Renal pelvis (tissue), 4 donors: ENCODE measurements around the gene TMEM59L. TPM values are rescaled to one million over a fixed set of nuclear protein-coding genes. Genes with fewer than 3 reads are reported as not detected.
A peak's percentile ranks its signal among the peaks of the same experiment; 100 is the strongest.

Experiments used
- DNase-seq: peaks from one replicate; pipeline ENCODE4 v3.0.0-alpha.2; 2013
- polyA plus RNA-seq, 3 donors: library from polyadenylated mRNA; unstranded; fragments of 120-200 nt; gene quantifications; one replicate each; pipeline ENCODE4 v1.2.1, GENCODE V29; 2013; ENCODE audit not compliant: insufficient read length in 3 of 3

Gene TMEM59L
- polyA plus RNA-seq, 3 donors, result 1.8 to 3.5 (median 3.3) TPM

DNA sequence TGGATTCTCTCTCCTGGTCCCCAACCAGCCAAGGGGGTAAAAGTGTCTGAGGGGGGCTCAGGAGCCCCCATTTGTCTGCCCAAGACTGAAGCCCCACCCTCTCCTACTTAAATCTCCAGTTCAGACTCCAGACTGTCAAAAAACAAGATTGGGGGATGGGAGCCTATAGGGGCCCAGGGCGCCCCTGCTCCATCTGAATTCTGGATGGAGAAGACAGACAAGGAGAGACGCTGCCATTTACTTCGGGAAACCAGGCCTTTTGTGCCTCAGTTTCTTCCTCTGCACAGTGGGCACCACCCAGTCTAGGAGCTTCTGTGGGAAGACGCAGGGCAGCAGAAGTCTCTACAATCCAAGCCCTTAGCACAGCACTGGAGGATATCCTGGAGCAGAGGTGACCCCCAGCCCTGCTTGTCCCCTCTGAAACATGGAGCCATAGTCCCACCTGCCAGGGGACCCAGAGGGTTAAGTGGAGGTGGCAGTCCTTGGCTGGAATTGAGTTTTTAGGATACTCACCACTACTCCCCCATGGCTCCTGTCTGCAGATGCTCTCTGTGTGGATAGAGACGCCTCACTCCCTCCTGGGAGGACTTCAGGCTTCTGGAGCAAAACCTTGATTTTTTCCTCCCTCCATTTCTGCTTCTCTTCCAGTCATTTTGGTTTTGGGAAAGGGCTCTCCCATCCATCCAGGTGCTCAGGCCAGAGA is 4.4 kb upstream of the TMEM59L start:
- no peak for DNase-seq

DNA sequence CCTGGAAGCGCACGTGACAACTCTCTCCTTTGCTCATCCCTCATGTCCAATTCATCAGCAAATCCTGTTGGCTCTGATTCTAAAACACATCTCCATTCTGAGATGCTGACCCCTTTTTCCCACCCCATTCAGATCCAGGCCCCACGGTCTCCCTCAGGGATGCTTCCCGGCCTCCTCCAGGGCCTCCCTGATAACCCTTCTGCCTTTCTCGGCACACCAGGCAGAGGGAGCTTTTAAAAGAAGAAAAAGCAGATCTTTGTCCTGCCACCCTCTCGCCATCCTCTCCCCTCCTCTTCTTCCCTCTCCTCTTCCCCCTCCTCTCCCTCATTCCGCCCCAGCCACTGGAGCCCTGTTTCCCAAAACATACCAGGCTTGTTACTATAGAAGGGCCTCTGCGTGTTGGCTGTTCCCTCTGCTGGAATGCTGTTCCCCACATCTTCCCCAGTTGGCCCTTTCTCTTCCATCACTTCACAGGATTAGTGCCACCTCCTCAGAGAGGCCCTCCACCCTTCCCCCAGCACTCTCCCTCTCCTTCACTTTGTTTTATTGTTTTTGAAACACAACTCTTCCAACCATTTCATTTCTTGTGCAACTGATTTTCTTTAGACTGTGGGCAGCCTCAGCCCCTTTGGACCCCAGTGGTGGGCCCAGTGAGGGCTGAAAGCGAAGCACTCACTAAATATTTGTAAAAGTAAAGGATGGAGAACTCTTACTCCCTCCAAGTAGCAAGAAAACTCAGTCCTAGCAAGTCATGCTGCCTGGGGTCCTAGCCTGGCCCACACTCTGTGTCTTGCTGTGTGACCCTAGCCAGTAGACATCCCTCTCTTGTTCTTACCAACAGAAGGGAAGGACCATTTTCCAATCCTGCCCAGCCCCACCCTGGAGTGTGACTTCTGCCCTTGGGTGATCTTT is 3.6 kb upstream of the TMEM59L start:
- no peak for DNase-seq

DNA sequence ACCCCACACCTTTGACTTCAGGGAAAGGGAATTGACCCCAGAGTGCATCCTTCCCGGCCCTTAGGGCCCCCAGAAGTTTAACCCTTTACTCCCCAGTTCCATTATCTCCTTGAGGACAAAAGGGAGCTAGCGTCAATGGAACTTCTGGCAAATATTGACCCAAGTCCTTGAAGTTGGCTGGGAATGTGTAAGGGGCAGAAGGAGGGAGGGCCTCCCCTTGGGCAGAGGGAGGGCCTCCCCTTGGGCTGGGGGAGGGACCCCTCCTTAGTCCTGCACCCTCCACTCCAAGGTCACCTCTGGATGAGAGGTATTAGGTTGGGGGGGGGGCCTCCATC is 3.0 kb upstream of the TMEM59L start:
- no peak for DNase-seq

DNA sequence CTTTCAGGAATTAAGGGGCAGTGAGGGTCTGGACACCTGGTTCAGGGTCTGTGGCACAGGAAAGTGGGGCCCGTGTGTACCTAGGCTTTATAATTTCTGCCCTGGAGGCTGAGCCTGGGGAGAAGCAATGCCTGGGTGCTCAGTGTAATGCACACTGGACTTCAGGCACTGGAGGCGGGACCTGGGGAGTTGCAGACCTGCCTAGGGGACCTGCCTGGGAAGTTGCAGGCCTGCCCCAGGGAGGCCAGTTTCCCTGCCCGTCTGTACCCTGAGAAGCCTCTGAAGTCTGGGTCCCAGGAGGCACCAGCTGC is 2.5 kb upstream of the TMEM59L start:
- DNase-seq, result no peak

DNA sequence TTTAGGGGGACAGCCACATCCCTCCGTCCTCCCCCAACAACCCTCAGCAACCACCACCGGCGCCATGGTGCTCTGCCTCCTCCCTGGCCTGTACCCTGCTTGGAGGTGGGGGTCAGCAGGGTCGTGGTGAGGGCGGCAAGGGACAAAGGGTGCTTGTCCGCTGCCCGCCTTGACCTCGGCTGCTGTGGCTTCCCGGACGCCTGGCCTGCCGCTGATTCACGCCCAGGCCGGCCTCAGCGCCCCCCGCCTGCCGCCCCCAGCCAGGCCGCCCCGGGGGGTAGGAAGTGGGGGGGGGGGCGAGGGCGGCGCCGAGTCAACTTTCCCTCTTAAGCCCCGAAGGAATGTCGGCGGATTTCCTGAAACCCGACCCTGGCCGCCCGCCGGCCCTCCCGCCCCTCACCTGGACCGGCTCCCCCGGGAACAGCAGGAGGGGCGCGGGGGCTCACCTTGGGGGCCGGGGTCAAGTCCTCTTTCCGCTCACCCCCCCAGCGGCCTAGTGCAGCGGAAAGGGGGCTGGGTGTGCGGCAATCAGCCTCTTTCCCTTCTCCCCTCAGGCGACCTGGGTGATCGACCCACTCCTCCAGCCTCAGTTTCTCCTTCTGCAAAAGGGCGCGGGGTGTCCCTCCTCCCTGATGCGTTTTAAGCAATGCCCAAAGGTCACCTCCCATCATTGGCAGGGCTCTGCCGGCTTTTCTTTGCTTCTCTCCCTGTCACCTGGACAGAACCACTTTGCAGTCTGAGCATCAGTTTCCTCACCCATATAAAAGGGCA is 1.9 kb upstream of the TMEM59L start:
- no peak for DNase-seq

DNA sequence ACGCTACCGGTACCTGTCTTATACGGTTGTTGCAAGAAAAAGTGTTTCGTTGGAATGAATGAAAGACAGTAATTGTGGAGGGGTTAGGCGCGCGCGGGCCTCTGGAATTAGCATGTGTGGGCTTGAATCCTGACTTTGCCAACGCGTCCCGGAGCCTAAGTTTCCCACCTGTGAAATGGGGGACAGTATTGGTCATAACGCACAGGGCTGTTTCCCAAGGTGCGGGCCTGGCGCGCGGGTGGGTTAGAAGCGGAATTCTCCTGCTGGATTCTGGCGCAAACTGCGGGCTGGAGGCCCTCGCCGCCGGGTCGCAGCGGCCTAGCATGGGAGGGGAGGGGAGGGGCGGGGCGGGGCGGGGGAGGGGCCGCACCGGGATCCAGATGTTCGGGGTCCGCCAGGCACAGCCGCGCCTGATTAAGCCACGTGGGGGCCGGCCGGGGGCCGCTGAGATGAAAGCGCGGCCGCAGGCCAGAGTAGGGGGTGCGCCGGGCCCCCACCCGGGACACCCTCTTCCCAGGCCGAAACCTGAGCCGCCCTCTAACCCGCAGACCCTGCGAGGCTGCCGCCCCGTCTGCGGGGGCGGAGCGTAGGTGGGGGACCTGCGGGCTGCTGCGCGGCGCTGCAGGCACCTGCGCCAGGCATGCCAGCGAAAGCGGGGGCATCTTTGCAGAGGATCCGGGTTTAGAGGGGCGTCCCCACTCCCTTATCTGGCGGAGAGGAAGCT is 1.2 kb upstream of the TMEM59L start:
- DNase-seq, result no peak

DNA sequence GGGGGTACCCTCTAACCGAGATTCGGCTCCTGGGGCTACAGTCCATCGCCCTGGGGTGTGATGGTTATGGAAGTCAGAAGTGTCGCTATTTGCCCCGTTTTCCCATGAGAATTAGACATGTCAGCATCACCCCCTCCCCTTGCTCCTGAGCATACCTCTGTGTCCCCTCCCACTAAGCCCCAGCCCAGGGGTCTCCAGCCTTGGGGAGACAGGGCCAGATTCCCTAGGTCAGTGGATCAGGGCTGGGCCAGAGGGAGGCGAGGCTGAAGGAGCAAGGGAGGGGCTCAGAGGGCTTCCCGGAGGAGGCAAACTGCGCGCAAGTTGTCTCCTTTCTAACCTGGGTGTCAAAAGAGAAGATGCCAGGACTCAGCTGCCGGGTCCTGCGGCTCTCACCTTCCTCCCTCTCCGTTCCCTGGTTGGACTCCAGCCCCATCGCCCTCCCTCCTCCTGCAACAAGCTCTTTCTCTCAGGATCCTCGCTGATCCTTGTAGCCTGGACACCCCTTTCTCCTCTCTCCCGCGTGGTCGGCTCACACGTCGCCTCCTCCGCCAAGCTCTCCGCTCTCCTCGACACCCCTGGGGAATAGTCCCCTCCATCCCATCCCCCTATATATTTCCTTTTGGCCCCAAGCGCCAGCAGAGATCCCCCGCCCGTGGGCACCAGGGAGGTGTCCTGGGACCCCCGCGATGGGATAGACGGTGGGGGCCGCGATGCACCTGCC is 459 bp upstream of the TMEM59L start:
- no peak for DNase-seq

DNA sequence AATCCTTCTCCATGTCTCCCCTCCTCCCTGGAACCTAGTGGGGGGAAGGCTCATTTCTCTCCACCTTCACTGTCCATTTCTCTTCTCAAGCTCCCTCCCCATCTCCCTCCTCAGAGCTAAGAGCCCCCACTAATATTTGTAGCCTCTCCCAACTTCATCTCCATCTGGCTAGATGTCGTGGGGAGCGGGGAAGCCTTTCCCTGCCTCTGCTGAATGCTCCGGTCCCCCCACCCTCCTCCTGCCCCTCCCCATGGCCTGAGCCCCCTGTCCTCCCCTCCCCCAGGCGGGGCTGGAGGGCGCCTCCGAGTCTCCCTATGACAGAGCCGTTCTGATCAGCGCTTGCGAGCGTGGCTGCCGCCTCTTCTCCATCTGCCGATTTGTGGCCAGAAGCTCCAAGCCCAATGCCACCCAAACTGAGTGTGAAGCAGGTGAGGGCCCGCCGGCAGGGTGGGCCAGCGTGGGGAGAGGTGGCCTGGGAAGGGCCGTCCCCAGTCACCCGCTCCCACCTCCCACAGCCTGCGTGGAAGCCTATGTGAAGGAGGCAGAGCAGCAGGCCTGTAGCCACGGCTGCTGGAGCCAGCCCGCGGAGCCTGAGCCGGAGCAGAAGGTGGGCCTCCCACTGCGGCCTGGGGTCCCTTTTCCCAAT is 1.0 kb downstream of the TMEM59L start:
- no peak for DNase-seq

DNA sequence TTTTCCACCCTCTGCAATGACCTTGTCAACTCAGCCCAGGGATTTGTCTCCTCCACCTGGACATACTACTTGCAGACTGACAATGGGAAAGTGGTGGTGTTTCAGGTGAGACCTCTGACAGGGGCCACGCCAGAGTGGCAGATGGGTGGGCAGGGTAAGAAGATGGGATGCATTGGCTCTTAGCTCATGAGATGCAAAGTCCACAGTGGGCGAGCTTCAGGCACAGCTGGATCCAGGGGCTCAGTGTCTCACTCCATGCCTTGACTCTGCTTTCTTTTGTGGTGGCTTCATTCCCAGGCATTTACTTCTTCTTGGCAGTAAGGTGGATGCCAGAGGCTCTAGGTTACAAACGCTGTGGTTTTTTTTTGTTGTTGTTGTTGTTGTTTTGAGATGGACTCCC is 3.4 kb downstream of the TMEM59L start:
- no peak for DNase-seq

DNA sequence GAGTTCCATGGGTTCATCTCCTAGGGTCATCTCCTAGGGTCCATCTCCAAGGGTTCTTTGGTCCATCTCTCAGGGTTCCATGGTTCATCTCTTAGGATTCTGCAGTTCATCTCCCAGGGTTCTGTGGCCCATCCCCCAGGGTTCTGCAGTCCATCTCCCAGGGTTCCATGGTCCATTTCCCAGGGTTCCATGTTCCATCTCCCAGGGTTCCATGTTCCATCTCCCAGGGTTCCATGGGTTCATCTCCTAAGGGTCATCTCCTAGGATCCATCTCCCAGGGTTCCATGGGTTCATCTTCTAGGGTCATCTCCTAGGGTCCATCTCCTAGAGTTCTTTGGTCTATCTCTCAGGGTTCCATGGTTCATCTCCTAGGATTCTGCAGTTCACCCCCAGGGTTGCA is 4.9 kb downstream of the TMEM59L start:
- no peak for DNase-seq

DNA sequence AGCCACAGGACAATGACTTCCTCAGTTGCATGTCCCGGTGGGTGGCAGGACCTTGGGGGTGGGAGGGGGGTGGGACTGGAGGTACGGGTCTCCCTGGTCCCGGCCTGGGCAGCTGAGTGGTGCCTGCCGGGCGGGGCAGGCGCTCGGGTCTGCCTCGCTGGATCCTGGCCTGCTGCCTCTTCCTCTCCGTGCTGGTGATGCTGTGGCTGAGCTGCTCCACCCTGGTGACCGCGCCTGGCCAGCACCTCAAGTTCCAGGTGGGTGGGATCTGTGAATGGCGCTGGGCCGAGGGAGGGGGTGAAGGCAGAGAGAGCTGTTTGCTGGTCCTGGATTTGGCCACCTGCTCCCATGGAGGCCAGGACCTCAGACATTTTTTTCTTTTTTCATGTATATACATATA is 5.6 kb downstream of the TMEM59L start:
- DNase-seq, result no peak

DNA sequence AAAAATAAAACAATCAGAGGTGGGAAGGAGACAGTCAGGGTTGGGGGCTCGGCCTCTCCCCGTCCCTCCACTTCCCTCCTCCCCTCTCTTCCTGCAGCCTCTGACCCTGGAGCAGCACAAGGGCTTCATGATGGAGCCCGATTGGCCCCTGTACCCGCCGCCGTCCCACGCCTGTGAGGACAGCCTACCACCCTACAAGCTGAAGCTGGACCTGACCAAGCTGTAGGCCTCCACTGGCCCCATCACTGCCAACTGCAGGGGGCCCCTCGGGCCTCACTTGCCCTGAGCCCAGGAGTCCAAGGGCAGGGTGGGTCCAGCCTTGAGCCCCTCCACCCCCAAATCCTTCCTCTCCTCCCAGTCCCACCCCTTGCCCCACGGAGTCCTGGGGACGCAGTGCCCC is 7.6 kb downstream of the TMEM59L start:
- DNase-seq, result no peak

DNA sequence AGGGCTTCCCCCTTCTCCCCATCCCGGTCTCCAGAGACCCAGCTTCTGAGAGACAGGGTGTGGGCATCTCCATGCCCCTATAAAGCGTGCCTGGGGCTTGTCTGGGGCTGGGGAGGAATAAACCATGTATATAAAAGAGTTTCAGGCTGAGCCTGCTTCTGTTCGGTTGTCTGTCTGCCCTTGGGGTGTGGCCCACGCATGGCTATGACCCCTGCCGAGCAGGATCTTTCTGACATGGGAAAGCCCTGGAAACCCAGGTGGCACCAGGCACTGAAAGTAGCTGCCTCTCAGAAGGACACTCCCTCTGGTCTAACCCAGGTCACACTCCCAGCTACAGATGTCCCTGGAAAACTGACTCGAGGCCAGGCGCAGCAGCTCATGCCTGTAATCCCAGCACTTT is 8.2 kb downstream of the TMEM59L start:
- DNase-seq, result no peak

DNA sequence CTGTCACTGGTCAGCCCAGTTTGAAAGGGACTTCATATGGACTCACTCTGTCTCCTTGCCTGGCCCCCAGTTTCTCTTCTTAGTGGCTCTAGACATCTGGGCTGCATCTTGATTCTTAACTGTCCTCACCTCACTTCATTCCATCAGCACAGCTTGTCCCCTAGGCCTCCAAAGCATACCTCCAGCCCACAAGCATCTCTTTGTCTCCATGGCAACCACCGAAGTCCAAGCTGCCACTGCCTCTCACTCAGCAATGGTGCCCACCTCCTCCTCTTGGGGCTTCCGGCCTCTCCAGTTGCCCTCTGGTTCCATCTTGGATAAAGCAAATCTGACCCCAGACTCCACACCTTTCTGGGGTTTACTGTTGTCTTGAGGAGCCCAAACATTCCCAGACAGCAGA is 14.2 kb downstream of the TMEM59L start:
- DNase-seq, result no peak

DNA sequence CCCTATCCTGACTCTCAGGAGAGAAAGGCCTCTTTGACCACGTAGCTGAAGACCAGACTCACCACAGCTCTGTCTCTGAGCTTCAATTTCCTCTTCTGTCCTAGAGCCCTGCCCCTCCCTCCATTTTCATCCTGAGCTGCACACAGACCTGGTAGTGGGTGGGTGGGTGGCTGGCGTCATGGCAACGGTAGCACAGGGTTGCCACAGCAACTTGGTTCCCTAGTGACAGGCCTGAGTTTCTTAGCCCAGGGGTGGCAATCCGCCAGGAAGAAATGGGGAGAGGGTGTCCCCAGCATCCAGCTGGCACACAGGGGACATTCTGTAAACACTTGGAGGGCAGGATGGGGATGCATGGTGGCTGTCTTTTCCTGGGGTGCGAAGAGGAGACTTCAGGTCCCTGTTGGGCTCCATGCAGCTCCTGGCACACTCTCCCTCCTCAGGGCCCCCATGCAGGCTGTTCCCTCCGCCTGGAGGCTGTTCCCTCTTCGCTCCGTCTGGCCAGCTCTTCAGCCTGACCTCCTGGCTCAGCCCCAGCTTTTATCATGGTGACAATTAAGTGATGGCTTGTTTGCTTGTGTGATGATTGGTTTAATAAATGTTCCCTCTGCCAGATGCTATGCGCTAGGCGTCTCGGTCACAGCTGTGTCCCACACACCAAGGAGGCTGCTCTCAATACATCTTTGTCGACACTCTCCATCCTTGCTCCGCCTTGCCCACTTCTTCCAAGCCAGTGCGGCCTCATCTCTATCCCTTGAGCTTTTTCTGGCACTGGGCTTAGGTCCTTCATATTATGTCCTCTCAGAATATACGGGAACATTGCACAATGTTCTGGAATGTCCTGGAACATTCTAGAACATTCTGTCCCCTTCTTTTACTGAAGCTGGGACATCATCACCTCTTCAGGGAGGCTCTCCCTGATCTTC is 16.8 kb downstream of the TMEM59L start:
- DNase-seq, result no peak

DNA sequence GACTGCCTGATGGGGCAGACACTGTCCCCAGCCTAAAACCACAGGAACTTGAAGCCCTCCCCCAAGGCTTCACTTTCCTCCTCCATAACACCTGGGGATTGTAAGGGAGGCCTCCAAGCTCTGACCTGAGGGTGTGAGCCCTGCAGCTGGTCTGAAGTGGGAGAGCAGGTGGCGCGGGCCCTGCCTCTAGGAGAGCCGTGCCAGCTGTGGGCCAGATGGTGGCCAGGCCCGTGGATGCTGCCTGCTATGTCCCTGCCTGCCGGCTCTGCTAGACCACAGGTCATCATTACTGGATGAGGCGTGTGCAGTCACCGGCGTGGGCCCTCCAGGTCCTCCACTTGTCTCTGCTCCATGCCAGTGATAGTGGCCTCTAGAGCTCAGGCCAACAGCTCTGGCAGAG is 20.7 kb downstream of the TMEM59L start:
- no peak for DNase-seq

DNA sequence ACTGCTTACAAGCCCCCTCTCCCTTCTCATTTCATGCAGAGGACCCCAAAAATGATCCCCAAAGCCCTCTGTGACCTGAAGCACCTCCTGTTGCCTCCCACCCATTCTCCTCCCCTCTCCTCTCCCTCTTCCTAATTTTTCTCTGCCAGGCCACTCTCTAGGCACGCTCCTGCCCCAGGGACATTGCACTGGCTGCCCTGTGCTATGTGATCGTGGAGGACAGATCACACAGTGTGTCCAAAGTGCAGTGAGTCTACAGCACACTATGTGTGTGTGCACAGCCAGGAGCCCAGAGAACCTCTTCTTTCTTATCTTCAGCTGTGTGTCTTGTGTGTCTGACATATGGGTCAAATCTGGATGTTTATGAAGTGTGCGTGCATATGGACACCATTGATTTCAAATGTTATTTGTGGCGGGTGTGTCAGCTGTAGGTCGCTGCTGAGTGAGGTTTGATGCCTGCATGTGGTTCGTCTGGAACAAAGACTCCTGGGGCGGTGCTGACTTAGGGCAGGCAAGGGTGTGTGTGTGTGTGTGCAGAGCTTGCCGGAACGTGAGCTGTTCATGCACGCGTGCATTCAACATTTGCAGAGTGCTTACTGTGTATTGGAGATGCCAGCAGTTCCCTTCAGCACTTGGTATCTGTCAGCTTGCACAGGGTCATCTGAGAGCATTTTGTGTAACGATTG is 22.1 kb downstream of the TMEM59L start:
- DNase-seq, result no peak

DNA sequence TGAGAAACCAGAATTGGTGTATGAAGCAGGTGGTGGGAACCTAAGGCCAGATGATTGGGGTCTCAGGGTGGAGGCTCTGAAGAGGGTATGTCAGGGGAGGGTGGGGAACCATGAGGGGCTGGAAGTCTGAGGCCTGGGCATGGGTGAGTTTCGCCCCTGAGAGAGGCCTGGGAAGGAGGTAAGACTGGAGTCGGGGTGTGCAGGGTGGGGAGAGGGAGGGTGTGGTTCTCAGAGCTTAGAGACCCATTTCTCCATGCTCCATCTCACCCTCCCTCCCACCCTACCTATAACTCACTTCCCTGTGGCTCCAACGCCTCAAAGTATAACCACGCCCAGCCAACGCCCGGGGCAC is 23.1 kb downstream of the TMEM59L start:
- DNase-seq, result no peak

DNA sequence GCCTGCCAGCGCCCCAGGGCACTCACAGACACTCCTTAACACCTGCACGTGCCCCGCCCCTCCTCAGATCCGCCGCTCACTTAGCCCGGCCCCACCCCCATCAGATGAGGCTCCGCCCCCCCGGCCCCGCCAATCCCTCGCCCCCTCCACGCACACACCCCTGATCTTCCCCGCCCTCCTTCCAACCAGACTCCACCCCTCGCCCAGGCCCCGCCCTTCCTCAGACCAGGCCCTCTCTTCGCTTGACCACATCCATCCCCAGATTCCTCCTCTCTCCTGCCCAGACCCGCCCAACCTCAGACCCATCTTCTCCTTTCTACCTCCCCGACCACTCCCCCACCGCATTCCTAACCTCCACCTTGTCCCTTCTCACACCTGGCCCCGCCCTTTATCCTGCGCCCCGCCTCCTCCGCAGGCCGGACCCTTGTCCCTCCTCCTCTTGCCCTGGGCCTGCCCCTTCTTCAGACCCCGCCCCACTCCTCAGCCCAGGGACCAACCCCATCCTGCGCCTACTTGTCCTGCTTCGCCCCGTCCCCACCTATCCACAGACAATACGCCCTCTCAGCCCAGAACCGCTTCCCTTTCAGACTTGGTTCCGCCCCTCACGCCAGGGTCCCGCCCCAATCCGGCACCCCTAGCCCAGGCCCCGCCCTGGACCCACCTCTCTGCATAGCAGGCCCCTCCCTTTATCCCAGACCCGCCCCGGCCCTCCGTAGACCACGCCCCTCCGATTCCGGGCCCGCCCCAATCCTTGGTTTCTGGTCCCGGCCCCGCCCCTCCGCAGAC is 23.7 kb downstream of the TMEM59L start:
- peak; percentile 91 for DNase-seq
